Kidney glomerular epithelial cell (primary cell): ENCODE measurements around the gene RRP12.
"Not testable (repeated sequence)": the region's sequence is repeated elsewhere in the genome, so short reads cannot be mapped to it uniquely, and the experiment has no call there.

Experiments used
- DNase-seq: peaks from one replicate; lab custom pipeline; 2025; lab: John Stamatoyannopoulos, UW

RRP12 gene

GRCh38 chr10:97365761-97366351 is 35.3 kb downstream of the RRP12 start:
- DNase-seq = no peak

- no peak for DNase-seq
Measured at GRCh38 chr10:97363071-97363470, 38.1 kb downstream of the RRP12 start.

GRCh38 chr10:97362310-97363033 is 38.7 kb downstream of the RRP12 start:
- DNase-seq = no peak

- no peak for DNase-seq
Measured at GRCh38 chr10:97361537-97361901, 39.6 kb downstream of the RRP12 start.

- DNase-seq = no peak
Measured at GRCh38 chr10:97360705-97361536, 40.2 kb downstream of the RRP12 start.

GRCh38 chr10:97358781-97359180 is 42.4 kb downstream of the RRP12 start:
- DNase-seq = no peak

- DNase-seq = no peak
Measured at GRCh38 chr10:97358349-97358748, 42.8 kb downstream of the RRP12 start.

- DNase-seq = no peak
Measured at GRCh38 chr10:97356918-97357317, 44.2 kb downstream of the RRP12 start.

GRCh38 chr10:97356318-97356914 is 44.7 kb downstream of the RRP12 start:
- no peak for DNase-seq

- DNase-seq = no peak
Measured at GRCh38 chr10:97355571-97355975, 45.6 kb downstream of the RRP12 start.

GRCh38 chr10:97353945-97354344 is 47.2 kb downstream of the RRP12 start:
- DNase-seq = no peak

GRCh38 chr10:97349752-97350513 is 51.2 kb downstream of the RRP12 start:
- no peak for DNase-seq

- DNase-seq = no peak
Measured at GRCh38 chr10:97347317-97347716, 53.8 kb downstream of the RRP12 start.

GRCh38 chr10:97343664-97344063 is 57.5 kb downstream of the RRP12 start:
- not testable (repeated sequence) for DNase-seq

GRCh38 chr10:97341416-97341815 is 59.7 kb downstream of the RRP12 start:
- no peak for DNase-seq

GRCh38 chr10:97338041-97338440 is 63.1 kb downstream of the RRP12 start:
- DNase-seq = no peak

GRCh38 chr10:97336942-97337831 is 64.0 kb downstream of the RRP12 start:
- no peak for DNase-seq

- no peak for DNase-seq
Measured at GRCh38 chr10:97336446-97336845, 64.7 kb downstream of the RRP12 start.

GRCh38 chr10:97336006-97336405 is 65.1 kb downstream of the RRP12 start:
- DNase-seq = no peak

GRCh38 chr10:97335188-97335619 is 65.9 kb downstream of the RRP12 start:
- no peak for DNase-seq
